DOHH2 (cell line): Measurements from ENCODE around the gene TTLL8.

Experiments used
- H3F3A ChIP-seq: fragments of 200-600 bp; sonication (generic), shearing (Covaris generic); 2 replicates; pipeline ENCODE4 v1.6.0; 2016; ENCODE audit warnings: antibody characterized with exemption, mild to moderate bottlenecking; ENCODE audit not compliant: control insufficient read depth, insufficient read depth
- H3K27ac ChIP-seq: fragments of 200-600 bp; sonication (generic); 2 replicates; pipeline ENCODE4 v1.5.1; 2014; ENCODE audit warnings: low read depth, mild to moderate bottlenecking, low read length, moderate library complexity
- H3K27me3 ChIP-seq: fragments of 200-600 bp; sonication (generic); 2 replicates; pipeline ENCODE4 v1.6.1; 2014; ENCODE audit warnings: mild to moderate bottlenecking, low read length, mixed read lengths; ENCODE audit not compliant: control insufficient read depth
- H3K36me3 ChIP-seq: fragments of 200-600 bp; sonication (generic); 2 replicates; pipeline ENCODE4 v1.6.1; 2014; ENCODE audit warnings: mild to moderate bottlenecking, low read length, moderate library complexity, mixed read lengths; ENCODE audit not compliant: control insufficient read depth
- H3K4me1 ChIP-seq: fragments of 200-600 bp; sonication (generic); 2 replicates; pipeline ENCODE4 v1.6.1; 2014; ENCODE audit warnings: mild to moderate bottlenecking, low read length, mixed read lengths; ENCODE audit not compliant: control insufficient read depth
- H3K4me2 ChIP-seq: fragments of 200-600 bp; sonication (generic); 2 replicates; pipeline ENCODE4 v1.6.0; 2014; ENCODE audit warnings: mild to moderate bottlenecking, low read length, moderate library complexity
- H3K4me3 ChIP-seq: fragments of 200-600 bp; sonication (generic); 2 replicates; pipeline ENCODE4 v1.5.1; 2014; ENCODE audit warnings: mild to moderate bottlenecking, low read length, mixed read lengths
- H3K79me2 ChIP-seq: fragments of 200-600 bp; sonication (generic); 2 replicates; pipeline ENCODE4 v1.6.1; 2014; ENCODE audit warnings: mild to moderate bottlenecking, low read length, mixed read lengths; ENCODE audit not compliant: control insufficient read depth
- H3K9me2 ChIP-seq: fragments of 200-600 bp; sonication (generic); replicated peaks from 2 replicates; pipeline ENCODE4 v1.6.1; 2014; ENCODE audit warnings: mild to moderate bottlenecking, low read length, mixed read lengths; ENCODE audit not compliant: control insufficient read depth
- H3K9me3 ChIP-seq: fragments of 200-600 bp; sonication (generic); 2 replicates; pipeline ENCODE4 v1.6.1; 2014; ENCODE audit warnings: antibody characterized with exemption, low read length, mixed read lengths; ENCODE audit not compliant: control insufficient read depth, insufficient read depth
- H4K20me1 ChIP-seq: fragments of 200-600 bp; sonication (generic); 2 replicates; pipeline ENCODE4 v1.6.0; 2014; ENCODE audit warnings: low read depth, mild to moderate bottlenecking, antibody characterized with exemption, low read length, moderate library complexity; ENCODE audit not compliant: control insufficient read depth, insufficient read depth
- EZH2phosphoT487 ChIP-seq: fragments of 200-600 bp; sonication (generic); IDR thresholded peaks from 2 replicates; pipeline ENCODE4 v1.6.1; 2017; ENCODE audit warnings: borderline replicate concordance, mild to moderate bottlenecking, antibody characterized with exemption, low read length, moderate library complexity, mixed read lengths
- TF ChIP-seq, protein P1 (sequence below): fragments of 200-600 bp; sonication (generic); IDR thresholded peaks from one replicate; pipeline ENCODE4 v1.5.1; 2014; ENCODE audit warnings: antibody characterized with exemption, mild to moderate bottlenecking, low read depth, low read length; ENCODE audit not compliant: poor library complexity, severe bottlenecking

TTLL8 gene

DNA sequence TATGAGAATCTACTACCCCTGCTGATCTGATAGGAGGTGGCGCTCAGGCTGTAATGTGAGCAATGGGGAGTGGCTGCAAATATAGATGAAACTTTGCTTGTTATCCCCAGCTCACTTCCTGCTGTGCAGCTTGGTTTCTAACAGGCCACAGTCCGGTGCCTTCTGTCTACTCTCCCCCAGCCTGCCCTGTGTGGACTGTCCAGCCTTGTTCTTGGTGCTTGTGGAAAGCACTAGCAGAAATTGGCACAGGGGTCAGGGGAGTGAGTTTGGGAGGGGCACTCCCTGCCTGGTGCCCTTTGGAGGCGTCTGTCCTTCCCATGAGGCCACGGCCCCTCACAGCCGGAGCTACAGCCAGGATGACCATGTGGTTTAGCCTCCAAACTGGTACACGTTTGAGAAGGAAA, 46.0 kb upstream of the TTLL8 start:
- Histone ChIP-seq H3F3A (no peaks in the 10 kb centered on the region; the same call in 1 of the 2 replicates), H4K20me1 (no peaks in the 10 kb centered on the region), H3K27ac (no peak overlapping the region), H3K9me2 (no peaks in the 10 kb centered on the region), H3K27me3 (no peaks in the 10 kb centered on the region), H3K9me3 (no peaks in the 10 kb centered on the region), H3K4me2 (peak overlapping the region; percentile 12; the same call in 1 of the 2 replicates), H3K36me3 (no peaks in the 10 kb centered on the region), H3K79me2 (no peaks in the 10 kb centered on the region), H3K4me3 (no peak overlapping the region), H3K4me1 (peaks cover 48% of the 10 kb centered on the region)
- TF ChIP-seq, protein P1, sequence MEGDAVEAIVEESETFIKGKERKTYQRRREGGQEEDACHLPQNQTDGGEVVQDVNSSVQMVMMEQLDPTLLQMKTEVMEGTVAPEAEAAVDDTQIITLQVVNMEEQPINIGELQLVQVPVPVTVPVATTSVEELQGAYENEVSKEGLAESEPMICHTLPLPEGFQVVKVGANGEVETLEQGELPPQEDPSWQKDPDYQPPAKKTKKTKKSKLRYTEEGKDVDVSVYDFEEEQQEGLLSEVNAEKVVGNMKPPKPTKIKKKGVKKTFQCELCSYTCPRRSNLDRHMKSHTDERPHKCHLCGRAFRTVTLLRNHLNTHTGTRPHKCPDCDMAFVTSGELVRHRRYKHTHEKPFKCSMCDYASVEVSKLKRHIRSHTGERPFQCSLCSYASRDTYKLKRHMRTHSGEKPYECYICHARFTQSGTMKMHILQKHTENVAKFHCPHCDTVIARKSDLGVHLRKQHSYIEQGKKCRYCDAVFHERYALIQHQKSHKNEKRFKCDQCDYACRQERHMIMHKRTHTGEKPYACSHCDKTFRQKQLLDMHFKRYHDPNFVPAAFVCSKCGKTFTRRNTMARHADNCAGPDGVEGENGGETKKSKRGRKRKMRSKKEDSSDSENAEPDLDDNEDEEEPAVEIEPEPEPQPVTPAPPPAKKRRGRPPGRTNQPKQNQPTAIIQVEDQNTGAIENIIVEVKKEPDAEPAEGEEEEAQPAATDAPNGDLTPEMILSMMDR = no peak
- TF ChIP-seq EZH2phosphoT487 = no peak

DNA sequence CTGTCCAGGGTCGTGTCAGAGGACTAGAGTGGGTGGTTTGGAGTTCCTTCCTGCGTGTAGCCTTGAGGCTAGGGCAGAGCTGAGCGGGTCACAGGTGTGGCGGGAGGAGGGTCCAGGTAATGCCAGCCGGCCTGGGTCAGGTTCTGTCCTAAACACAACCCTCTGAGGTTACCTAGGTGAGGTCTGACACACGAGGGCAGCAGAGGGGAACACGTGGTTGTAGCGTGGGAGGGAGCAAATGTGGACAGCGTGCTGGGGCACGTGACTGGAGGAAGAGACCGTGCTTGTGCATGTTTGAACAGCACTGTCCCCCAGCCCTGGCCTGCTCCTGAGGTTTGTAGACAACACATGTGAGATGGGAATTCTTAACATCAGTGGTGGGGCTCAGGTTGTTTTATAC, 44.8 kb upstream of the TTLL8 start:
- H3K27me3 ChIP-seq = no peaks in the 10 kb centered on the region
- no peak overlapping the region for H3K4me3 ChIP-seq
- no peaks in the 10 kb centered on the region for H3K79me2 ChIP-seq
- no peaks in the 10 kb centered on the region for H3K36me3 ChIP-seq
- H4K20me1 ChIP-seq = no peaks in the 10 kb centered on the region
- H3K27ac ChIP-seq = no peak overlapping the region
- peak overlapping the region; percentile 50; the same call in 1 of the 2 replicates for H3K4me2 ChIP-seq
- no peak for TF ChIP-seq EZH2phosphoT487
- TF ChIP-seq, protein P1 = no peak
- no peaks in the 10 kb centered on the region for H3K9me2 ChIP-seq
- no peaks in the 10 kb centered on the region for H3K9me3 ChIP-seq
- peaks cover 48% of the 10 kb centered on the region for H3K4me1 ChIP-seq
- H3F3A ChIP-seq = no peaks in the 10 kb centered on the region; the same call in 1 of the 2 replicates

DNA sequence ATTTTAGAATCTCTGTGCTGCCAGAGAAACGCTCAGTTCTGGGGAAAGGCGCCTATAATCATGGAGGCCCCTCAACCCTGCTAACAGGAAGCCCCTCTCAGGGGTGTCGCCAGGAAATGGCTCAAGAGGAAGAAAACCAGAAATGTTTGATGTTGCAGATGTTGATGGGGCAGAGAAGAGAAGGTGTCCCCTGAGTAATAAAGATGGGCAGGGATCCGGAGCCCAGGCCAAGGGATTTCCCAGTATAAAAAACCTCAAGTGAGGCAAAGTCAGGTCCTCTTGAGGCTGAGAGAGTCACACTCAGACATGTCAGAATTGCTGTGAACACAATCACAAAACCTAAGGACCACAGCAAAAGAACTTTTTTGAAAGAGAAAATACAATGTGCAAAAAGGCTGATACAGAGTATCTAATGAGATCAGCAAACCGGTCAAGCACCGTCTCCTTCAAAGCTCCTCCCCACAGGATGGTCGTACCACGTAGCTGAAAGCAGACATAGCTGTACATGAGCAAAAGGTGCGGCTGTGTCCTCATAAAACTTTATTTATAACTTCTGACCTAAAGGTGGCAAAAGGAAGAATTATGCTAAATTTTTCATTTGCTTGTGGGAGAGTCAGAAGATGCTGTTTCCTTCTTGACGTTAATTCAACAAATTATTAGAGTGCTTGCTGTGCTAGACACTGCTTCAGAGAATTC, 43.9 kb upstream of the TTLL8 start:
- no peaks in the 10 kb centered on the region for H3K9me3 ChIP-seq
- H3F3A ChIP-seq = no peaks in the 10 kb centered on the region; the same call in 1 of the 2 replicates
- H4K20me1 ChIP-seq = no peaks in the 10 kb centered on the region
- TF ChIP-seq, protein P1 = no peak
- TF ChIP-seq EZH2phosphoT487 = no peak
- peak overlapping the region; percentile 13 for H3K27ac ChIP-seq
- H3K36me3 ChIP-seq = no peaks in the 10 kb centered on the region
- peak overlapping the region; percentile 50 for H3K4me2 ChIP-seq
- no peaks in the 10 kb centered on the region for H3K9me2 ChIP-seq
- H3K27me3 ChIP-seq = no peaks in the 10 kb centered on the region
- H3K4me1 ChIP-seq = peaks cover 48% of the 10 kb centered on the region
- H3K4me3 ChIP-seq = peak overlapping the region; percentile 1
- H3K79me2 ChIP-seq = no peaks in the 10 kb centered on the region
